SH-SY5Y (cell line): ENCODE measurements around the gene HACL1.

Experiments used
- GATA2 ChIP-seq: IDR thresholded peaks from 2 replicates; pipeline ENCODE4 v1.6.1; 2011; ENCODE audit warnings: mild to moderate bottlenecking, low read depth, low read length
- GATA3 ChIP-seq: IDR thresholded peaks from 2 replicates; pipeline ENCODE4 v1.6.1; 2011; ENCODE audit warnings: low read depth, mild to moderate bottlenecking, low read length, moderate library complexity

The HACL1 gene

DNA sequence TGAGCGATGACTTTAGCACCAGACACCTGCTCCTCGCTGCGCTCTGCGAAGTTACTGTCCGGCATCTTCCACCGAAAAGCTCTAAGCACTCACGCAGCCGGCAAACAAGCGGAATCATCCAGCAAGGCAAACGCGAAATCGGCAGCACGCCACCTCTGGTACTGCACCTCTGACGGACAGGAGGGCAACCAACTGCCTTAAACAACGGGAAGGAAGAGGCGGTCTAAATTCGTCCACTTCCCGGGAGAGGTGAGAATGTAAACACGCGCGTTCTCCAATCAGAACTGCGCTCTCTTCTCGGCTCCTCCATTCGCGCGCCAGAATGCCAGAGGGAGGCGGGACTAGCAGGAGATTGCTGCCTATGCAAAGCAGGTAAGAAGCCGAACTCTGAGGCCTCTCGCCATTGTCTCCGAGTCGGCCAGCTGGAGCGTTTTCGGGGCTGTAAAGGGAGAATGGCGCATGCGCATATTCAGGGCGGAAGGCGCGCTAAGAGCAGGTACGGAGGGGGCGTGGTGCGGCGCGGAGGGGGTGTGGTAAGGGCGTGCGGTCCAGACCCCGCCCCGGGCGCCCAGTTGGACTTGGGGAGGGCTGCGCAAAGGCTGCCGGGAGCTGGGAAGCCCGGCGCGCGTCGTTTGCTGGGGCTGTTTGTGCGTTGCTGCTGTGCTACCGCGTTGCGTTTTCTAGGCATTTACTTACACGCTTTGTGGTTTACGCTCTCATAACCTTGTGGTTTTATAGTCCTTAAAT lies at the start of gene HACL1, which contains the start of gene BTD:
TSS of gene HACL1 (minus strand) at position 171 of the 747 bp plus-strand sequence. CDS start at position 65, 106 bp downstream.
TSS of gene BTD (plus strand) at position 347 of the 747 bp plus-strand sequence. CDS start 33,695 bp downstream, outside the sequence.
- TF ChIP-seq GATA2 = no peak
- TF ChIP-seq GATA3 = no peak

DNA sequence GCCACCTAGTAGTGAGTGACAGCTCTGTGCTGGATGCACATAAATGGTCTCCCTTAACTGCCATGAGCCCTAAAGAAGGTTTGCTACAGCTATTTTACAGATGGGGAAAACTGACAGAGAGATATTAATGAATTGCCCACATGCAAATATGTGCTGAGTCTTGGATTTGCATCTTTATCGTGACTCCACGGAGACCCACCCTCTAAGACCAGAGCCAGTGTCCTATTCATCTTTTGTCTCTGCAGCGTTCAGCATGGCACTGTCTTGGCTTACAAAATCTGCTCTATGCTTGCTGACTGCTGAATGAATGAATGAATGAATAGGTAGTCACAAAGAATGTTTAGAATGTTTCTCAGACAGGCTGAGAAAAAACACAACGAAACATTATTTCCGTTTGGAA lies 48.5 kb upstream of the HACL1 start:
- TF ChIP-seq GATA2 (no peak), GATA3 (no peak)

DNA sequence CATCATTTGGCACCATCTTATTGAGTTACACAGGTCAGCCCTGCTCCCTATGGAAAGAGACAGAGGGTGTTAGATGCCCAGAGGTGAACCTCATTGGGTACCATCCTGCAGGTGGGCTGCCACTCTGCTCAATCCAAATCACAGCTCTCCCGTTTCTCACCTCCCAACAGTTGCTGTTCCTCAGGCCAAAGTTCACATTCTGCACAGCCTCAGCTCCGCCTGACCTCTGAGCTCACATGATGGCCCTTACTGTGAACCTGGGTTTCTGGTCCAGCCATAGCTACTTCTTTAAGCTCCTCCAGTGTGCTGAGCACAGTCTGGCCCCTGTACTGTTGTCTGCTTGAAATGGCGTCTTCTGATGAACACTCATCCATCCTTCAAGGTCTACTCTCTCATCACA lies 48.0 kb upstream of the HACL1 start:
- TF ChIP-seq GATA2 (no peak), GATA3 (no peak)

DNA sequence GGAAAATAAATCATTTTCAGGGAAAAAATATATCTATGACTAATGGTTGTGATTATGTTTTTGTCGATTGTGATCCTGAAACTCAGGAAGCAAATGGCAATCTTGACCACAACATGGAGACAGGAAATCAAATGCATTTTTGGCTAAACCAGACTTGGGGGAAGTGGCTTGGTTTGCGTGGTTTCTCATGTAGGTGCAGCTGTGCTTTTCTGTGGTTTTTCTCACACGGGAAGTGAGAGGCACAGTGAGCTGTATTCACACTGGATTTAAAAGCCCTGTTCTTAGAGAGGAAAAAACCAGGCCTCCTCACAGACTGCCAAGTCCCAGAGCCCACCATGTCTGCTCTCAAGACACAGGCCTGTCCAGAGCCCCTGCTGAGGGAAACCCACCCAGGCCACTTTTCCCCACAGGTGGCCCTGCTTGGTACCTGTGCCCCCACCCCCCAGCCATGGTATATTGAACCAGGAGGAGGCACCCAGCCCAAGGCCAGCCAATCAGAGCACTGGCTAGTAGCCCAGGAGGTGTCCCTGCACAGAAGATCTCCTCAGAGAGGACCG lies 46.3 kb upstream of the HACL1 start:
- TF ChIP-seq GATA2 (no peak), GATA3 (no peak)

DNA sequence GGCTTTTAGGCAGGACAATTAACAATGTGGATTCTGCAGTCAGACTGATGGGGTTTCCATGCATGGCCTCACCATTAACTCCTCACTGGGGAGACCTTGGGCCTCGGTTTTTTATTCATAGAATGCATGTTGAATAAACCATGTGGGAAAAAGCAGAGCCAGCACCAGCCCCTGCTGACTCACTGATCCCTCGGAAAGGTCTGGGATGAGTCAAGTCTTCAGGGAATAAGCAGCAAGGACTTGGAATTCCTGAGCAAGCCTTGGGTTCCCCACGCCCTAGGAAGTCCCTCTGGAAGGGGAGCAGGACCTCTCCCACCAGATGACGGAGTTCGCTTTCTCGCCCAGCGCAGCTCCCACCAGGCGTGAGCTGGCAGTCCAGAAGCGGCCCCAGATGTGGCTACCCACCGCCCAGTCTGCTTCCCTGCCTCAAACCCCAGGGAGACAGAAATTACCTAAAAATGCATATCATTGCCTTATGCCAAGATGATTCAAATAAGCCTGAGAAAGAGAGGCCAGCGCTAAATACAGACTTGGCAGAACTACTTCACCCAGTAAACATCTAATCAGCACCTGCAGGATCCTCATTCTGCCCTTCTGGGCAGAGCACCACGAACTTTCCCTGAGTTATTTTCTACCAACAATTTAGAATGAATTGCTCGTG lies 45.6 kb upstream of the HACL1 start:
- TF ChIP-seq GATA3 (no peak), GATA2 (no peak)

DNA sequence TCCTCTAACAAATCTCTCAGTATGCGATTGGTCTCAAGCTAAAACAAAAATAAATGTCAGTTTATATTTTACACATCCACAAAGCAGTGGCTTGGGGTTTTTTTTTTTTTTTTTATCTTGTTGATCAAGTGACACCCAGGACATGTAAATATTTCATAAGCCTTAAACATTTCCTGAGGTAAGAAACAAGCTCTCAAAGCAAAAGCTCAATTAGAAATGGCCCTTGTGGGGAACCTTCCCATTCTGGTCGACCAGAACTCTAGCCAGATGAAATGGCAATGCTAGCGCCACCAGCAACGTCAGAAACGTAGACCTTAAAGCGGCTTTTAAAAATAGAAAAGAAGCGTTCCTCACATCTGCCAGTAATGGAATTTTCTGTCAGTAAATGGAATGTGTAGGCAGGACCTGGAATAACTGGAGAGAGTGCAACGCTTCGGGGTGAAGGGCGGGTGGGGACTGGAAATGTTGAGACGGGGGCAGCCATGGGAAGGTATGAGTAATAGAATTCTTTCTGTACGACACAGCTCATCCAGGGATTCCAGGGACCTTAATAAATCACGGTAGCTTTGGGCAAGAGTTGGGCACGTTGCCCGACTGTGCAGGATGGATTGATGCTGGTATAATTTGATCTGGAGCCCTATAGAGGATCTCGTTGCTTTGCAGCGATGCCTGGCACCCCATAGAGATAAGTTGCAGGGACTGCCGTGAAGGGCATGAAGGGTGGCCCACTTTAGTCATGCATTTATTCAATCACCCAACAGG lies 44.6 kb upstream of the HACL1 start:
- TF ChIP-seq GATA2 (peak; percentile 84), GATA3 (no peak)

DNA sequence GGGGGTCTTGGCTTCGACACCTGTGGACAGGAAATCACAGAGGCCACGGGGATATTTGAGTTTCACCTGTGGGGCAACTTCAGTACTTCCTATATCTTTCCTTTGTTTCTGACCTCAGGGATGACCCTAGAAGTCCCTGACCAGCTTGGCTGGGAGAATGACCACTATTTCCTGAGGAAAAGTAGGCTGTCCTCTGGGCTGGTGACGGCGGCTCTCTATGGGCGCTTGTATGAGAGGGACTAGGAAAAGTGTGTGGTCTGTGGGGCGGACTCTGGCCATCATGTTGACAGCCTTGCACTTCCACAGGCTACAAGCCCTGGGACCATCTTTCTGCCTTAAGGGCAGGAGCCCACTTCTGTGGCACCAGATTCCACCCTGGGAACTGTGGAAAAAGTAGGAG lies 43.9 kb upstream of the HACL1 start:
- no peak for TF ChIP-seq GATA3
- no peak for TF ChIP-seq GATA2

DNA sequence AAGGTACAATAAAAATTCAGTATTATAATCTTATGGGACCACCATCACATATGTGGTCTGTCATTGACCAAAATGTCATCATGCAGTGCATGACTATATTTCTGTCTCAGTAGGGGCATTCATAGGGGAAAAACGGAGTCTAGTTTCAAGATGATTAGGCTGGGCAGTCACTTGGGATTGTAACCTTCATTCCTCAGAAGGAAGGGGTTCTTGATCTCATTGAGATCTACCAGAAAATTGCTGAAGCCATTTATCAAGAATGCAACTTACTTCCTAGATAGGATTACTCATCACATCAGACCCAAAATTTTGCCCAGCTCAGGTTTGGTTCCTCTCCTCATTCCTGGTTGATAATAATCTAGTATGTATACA lies 37.5 kb upstream of the HACL1 start:
- no peak for TF ChIP-seq GATA2
- TF ChIP-seq GATA3 = no peak

DNA sequence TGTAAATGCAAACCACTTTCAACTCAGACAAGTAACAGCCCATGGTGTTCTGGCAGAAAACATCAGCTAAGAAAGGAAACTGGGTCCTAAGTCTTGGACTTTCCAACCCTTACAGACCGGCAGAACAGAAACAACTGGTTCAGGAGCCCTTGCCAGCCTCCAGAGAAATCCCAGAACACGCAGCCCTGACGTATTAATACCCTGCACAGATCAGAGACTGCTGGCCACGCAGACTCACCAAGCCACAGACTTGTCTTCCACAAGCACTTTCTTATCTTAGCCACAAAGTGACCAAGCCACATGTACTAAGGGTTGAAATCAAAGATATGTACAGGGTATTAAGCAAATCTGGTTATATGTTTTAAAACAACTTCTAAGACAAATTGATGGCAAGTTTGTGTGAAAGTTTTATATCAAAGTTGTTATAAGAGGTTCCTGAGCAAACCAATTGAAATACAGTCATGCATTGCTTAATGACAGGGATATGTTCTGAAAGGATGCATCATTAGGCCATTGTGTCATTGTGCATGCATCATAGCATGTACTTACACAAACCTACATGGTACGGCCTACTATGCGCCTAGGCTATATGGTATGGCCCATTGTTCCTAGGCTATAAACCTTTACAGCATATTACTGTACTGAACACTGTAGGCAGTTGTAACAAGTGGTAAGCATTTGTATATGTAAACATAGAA lies 37.0 kb upstream of the HACL1 start:
- TF ChIP-seq GATA2 (no peak), GATA3 (no peak)

DNA sequence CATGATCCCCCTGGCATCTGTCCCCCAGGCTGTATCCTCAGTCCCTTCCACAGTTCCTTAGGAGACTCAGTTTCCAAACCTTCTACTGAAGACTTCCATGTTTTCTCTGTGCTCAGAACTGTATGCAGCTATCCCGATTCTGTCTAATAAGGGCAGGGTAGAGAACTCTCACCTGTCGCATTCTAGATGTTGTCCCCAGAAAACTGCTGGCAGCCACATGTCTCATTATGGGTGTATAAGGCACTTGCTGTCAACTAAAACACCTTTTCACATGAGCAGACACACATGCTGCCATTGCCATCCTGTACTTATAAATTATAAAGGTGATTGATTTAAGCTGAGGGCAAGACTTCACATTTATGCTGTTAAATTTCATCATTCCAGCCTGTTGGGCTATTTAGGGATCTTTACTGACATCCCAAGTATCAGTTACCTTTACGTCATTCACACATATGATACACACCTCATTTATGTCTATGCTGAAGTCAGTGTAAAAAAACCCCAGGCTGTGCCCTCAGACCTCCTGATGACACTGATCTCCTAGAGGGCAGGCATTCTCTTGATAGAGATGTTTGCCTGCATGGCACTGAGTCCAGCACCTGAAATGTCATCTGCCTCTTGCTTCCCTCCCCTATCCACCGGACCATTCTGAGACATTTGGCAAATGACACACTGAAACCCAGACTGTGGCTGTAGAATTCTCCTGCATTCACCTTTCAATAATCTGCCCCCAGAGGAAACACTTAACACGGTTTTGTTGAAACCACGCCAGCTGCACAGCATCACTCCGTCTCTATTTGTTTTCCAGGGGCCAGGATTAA lies 36.0 kb upstream of the HACL1 start:
- TF ChIP-seq GATA2 = no peak
- TF ChIP-seq GATA3 = no peak

DNA sequence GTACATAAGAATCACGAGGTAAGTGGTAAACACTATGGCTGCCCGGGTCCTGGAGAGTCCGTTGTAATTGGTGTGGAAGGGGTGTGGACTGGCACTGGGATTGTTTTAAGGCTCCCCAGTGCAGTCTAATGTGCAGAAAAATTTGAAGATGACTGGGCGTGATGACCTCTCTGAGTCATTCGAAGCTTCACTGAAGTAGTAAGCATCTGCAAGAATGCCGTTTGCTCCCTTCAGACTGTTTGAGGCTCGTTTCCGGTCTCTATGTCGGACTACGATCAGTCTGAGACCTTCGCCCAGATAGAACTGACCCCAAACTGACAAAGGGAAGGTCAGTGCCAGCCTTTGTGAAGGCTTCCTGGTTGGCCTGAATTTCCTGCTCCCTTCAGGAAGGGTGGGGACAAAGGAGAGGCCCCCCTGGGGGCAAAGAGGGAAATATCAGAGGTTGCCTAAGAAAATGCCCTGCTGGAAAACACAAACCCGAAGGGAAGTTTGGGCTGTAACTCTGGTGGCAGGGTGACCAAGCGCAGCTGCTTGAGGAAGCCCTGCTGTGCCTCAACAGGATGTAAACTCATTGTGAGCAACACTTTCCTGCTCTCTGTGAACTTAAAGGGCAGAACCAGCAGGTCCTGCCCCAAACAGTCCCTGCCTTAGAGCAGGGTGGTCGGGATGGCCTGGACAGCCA lies 34.8 kb upstream of the HACL1 start:
- TF ChIP-seq GATA2 = no peak

DNA sequence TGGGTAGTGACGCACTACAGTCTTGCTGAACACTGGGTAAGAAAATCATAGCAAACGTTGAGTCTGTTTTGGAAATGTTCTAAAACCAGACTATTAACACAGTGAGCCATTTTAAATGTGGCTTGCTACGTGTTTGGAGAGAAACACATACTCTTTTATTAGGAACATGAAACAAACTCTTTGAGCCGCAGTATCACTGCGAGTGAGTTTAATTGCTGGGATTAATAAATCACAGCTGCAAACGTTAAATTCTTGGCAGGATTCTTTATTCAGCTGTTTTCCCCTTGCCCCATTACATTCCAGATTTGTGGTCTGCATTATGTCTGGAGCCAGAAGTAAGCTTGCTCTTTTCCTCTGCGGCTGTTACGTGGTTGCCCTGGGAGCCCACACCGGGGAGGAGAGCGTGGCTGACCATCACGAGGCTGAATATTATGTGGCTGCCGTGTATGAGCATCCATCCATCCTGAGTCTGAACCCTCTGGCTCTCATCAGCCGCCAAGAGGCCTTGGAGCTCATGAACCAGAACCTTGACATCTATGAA lies 33.8 kb upstream of the HACL1 start:
- no peak for TF ChIP-seq GATA3
- TF ChIP-seq GATA2 = no peak
